SKM-1 (cell line): ENCODE results near the gene CHRNA3.
"Not testable (repeated sequence)": the region's sequence is repeated elsewhere in the genome, so short reads cannot be mapped to it uniquely, and the experiment has no call there.

Source experiments
- DNase-seq: peaks from one replicate; lab custom pipeline; 2025; ENCODE audit not compliant: unreplicated experiment; lab: John Stamatoyannopoulos, UW

The CHRNA3 gene

DNA sequence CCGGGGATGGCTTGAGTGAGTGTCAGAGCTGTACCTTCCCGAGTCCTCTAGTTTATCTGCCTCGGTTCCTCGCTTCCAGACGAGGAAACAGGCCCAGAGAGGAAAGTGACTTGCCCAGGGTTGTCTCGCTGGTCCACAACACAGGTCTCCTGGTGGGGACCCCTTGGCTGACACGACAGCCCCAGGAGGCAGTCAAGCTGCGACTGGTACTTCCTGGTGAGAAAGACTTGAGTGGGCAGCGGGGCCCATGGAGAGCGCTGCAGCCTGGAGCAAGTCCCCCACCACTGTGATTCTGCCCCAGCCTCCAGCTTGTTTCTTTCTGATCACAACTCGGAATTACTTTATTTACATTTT, 56.1 kb downstream of the CHRNA3 start:
- DNase-seq: no peak

DNA sequence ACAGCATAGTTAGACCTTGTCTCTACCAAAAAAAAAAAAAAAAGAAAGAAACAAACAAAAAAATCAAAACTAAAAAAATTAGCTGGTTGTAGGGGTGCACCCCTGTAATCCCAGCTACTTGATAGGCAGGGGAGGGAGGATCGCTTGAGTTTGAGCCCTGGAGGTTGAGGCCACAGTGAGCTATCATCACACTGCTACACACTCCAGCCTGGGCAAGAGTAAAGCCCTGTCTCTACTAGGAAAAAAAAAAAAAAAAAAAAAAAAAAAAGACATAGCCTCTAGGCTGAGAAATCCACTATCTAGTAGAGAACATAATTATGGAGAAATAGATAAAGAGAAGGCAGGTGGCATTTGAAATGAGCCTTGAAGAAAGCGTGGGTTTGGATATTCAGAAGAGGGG, 57.7 kb downstream of the CHRNA3 start:
- no peak for DNase-seq

DNA sequence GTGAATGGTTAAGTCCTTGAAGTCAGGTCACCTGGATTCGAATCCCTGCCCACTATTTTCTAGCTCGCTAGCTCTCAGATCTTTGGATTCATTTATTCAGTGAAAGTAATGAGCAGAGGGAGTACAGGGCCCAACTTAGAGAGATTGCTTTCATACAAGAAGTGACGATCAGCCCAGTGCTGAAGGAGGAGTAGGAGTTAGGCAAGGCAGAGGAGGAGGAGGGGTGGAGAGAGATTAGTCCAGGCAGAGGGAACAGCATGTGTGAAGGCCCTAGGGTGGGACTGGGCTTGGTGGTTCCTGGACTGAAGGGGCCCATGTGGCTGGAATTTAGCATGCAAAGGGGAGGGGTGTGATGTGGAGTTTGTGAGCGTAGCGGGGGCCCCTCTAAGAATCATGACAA, 59.3 kb downstream of the CHRNA3 start:
- DNase-seq: no peak

DNA sequence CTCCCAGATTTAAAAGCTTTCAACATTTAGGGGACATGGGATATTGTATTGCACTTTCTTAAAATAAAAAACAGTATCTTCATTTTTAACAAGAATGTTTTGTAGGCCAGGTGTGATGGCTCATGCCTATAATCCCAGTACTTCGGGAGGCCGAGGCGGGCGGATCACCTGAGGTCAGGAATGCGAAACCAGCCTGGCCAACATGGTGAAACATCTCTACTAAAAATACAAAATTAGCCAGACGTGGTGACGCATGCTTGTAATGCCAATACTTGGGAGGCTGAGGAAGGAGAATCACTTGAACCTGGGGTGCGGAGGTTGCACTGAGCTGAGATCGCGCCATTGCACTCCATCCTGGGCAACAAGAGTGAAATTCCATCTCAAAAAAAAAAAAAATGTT, 60.6 kb downstream of the CHRNA3 start:
- not testable (repeated sequence) for DNase-seq

DNA sequence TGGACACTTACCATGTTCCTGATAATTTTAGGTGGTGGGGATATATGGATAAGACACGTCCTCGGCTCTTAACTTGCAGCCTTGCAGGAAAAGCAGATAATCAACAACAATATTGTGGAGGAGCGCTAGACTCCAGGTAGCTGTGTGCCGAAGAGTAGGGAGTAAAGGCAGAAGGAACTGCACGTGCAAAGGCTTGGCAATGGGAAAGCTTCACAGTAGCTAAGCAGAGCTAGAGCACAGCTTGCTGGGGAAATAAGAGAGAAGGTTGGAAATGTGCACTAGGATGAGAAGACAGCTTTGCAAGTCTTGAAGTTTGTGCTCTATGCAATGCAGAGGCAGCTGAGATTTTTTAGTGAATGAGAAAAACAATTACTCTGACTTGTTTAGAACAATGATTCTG, 68.2 kb downstream of the CHRNA3 start:
- DNase-seq: no peak

DNA sequence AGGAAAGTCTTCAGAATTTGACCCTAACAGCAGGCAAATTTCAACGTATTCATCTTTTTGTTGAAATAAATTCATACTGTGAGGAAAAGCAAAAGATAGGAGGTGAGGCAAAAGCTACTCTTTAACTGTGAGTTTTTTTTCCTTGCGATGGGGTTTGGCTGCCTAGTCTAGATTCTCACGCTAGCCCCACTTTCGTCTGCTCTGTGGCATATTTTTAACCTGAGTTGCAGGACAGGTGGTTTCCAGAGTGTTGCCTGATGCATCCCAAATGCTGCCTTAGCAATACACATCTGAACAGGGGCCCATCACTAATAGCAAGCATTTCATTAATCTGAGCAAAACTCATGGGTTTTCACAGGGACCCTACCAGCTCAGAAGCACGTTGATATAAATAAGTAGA, 68.9 kb downstream of the CHRNA3 start:
- DNase-seq: no peak

DNA sequence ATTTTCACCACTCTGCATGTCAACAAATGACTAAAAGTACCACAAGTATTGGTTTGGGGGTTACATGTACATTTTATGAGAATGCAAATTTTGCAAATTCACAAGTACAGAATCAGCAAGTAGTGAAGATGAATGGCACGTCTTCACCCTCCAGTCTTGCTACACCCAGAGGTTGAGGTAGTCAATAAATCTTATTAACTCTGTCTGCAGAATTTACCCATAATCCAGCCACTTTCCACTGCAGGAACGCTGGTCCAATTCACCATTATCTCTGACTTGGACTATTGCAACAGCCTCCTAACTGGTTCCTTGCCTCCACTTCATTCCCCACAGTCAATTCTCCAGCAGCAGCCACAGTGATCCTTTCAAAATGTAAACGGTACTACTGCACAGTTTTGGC, 70.0 kb downstream of the CHRNA3 start:
- DNase-seq: no peak

DNA sequence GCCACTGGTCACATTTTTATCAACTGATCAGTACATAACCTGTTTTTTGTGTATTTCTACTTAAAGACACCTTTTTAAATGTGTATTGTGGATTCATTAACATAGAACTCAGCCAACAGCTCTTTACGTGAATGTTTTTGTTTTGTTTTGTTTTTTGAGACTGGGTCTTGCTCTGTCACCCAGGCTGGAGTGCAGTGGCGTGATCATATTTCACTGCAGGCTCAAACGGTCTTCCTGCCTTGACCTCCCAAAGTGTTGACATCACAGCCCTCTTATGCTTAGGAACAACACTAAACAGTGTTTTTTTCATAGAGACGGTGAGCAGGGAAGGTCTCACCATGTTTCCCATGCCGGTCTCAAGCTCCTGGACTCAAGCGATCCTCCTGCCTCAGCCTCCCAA, 70.6 kb downstream of the CHRNA3 start:
- no peak for DNase-seq
